ENCODE results near the gene ZNF263. TPM values are rescaled to one million over a fixed set of nuclear protein-coding genes. Genes with fewer than 3 reads are reported as not detected.

The ZNF263 gene
- total RNA-seq, 1 donor from 2014 or later: 29.4 TPM

GRCh38 chr16:3328104-3328503, 44.8 kb downstream of the ZNF263 start:
- H3K9me3 Mint-ChIP-seq (ENCODE audit: low read depth): peaks cover 23% of the 10 kb centered on the region
- TF ChIP-seq CTCF (IDR thresholded peaks at IDR 0.05; ENCODE audit: unreplicated experiment): no peak

GRCh38 chr16:3328643-3329042, 45.4 kb downstream of the ZNF263 start:
- no peak for TF ChIP-seq CTCF (IDR thresholded peaks at IDR 0.05; ENCODE audit: unreplicated experiment)
- Mint-ChIP-seq H3K4me1 (ENCODE audit: low read depth) (no peaks in the 10 kb centered on the region), H3K27ac (no peak overlapping the region), H3K36me3 (ENCODE audit: insufficient read depth) (no peaks in the 10 kb centered on the region), H3K27me3 (no peaks in the 10 kb centered on the region), H3K9me3 (ENCODE audit: low read depth) (peaks cover 22% of the 10 kb centered on the region), H3K4me3 (ENCODE audit: low read depth) (no peak overlapping the region)
- no peak for DNase-seq (ENCODE audit: low spot score, unreplicated experiment)

More at GRCh38 chr16:3328104-3328503, 44.8 kb downstream of the ZNF263 start:
- DNase-seq (ENCODE audit: low spot score, unreplicated experiment): no peak
- H3K27me3 Mint-ChIP-seq: no peaks in the 10 kb centered on the region
- H3K4me1 Mint-ChIP-seq (ENCODE audit: low read depth): no peaks in the 10 kb centered on the region
- no peak overlapping the region for H3K4me3 Mint-ChIP-seq (ENCODE audit: low read depth)
- H3K27ac Mint-ChIP-seq: no peak overlapping the region
- H3K36me3 Mint-ChIP-seq (ENCODE audit: insufficient read depth): no peaks in the 10 kb centered on the region

Other genes starting within 250 kb of the ZNF263 start
- gene BICDL2, start 246.5 kb upstream of the ZNF263 start, total RNA-seq: 10.4 and 11.7 TPM in 2 replicates
- 0.13 and 0.19 TPM in 2 replicates for gene MMP25, start 236.9 kb upstream of the ZNF263 start, total RNA-seq
- 2.9 and 4.6 TPM in 2 replicates for gene IL32, start 217.9 kb upstream of the ZNF263 start, total RNA-seq
- 0.33 and 0.34 TPM in 2 replicates for gene ZSCAN10, start 184.2 kb upstream of the ZNF263 start, total RNA-seq
- 23.3 and 23.9 TPM in 2 replicates for gene ZNF205, start 170.9 kb upstream of the ZNF263 start, total RNA-seq
- 13.1 and 13.4 TPM in 2 replicates for gene ZNF213, start 148.5 kb upstream of the ZNF263 start, total RNA-seq
- gene OR1F1, start 95.3 kb upstream of the ZNF263 start, total RNA-seq: not detected in 2 replicates
- 11.2 and 11.9 TPM in 2 replicates for gene ZNF200, start 48.3 kb upstream of the ZNF263 start, total RNA-seq
- not detected in 2 replicates for gene MEFV, start 26.9 kb upstream of the ZNF263 start, total RNA-seq
- gene TIGD7, start 21.9 kb downstream of the ZNF263 start, total RNA-seq: 5.4 and 5.8 TPM in 2 replicates
- gene ZNF75A, start 22.0 kb downstream of the ZNF263 start, total RNA-seq: 57.4 and 58.7 TPM in 2 replicates
- gene OR2C1, start 72.4 kb downstream of the ZNF263 start, total RNA-seq: 0.19 TPM in 1 of 2 replicates, not detected in the other
- gene ZSCAN32, start 117.5 kb downstream of the ZNF263 start, total RNA-seq: 19.1 and 21.3 TPM in 2 replicates
- gene ZNF174, start 117.7 kb downstream of the ZNF263 start, total RNA-seq: 13.5 and 13.6 TPM in 2 replicates
- 2.0 and 2.2 TPM in 2 replicates for gene ZNF597, start 160.0 kb downstream of the ZNF263 start, total RNA-seq
- gene NAA60, start 160.2 kb downstream of the ZNF263 start, total RNA-seq: 66.8 and 71.3 TPM in 2 replicates
- gene C16orf90, start 212.0 kb downstream of the ZNF263 start, total RNA-seq: not detected in 2 replicates
- 38.7 and 42.4 TPM in 2 replicates for gene CLUAP1, start 217.5 kb downstream of the ZNF263 start, total RNA-seq

Measured in progenitor cell of endocrine pancreas (in vitro differentiated cells).